Measurements from ENCODE around the gene EFCAB6.

Gene EFCAB6

GRCh38 chr22:43744700-43745410 is 67.2 kb downstream of the EFCAB6 start:
- no peak for DNase-seq

DNA sequence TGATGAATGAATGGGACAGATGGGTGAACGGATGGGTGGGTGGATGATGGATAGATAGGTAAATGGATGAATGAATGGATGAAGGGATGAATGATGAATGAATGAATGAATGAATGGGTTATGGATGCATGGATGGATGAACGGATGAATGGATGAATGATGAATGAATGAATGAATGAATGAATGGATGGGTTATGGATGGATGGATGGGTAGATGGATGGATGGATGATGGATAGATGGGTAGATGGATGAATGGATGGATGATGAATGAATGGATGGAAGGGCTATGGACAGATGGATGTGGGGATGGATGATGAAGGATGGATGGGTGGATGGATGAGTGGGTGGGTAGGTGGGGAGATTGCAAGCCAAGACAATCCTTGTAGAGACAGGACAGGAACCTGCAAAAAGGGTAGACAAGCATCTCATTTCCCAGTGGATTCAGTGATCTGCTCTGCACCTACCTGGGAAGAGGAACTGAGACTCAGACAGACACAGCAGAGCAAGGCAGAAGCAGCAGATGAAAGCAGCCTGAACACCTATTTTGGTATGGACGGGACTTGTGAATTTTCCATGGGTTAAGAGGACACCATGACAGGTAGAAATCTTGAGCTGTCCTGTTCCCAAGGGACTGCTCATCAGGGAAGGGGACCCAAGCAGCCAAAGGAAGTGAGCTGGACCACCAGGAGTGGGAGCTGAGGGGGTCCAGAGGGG is 68.0 kb downstream of the EFCAB6 start:
- DNase-seq: no peak

DNA sequence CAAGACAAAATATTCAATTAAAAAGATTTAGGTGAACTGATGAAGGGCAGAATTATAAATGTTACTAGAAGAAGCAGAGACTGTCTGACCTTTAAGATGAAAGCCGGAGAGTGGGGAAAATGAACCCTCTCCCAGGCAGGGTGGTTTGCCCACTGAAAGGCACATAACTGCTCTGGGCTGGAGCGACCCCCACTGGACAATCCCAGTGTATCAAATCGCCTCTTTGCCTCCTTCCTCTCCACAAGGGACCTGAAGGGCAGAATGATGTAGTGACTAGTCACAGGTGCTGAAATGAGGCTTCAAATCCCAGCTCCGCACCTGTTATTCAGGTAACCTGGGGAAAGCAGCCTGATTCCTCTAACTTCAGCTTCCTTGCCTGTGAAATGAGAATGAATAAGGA is 69.0 kb downstream of the EFCAB6 start:
- DNase-seq: no peak

DNA sequence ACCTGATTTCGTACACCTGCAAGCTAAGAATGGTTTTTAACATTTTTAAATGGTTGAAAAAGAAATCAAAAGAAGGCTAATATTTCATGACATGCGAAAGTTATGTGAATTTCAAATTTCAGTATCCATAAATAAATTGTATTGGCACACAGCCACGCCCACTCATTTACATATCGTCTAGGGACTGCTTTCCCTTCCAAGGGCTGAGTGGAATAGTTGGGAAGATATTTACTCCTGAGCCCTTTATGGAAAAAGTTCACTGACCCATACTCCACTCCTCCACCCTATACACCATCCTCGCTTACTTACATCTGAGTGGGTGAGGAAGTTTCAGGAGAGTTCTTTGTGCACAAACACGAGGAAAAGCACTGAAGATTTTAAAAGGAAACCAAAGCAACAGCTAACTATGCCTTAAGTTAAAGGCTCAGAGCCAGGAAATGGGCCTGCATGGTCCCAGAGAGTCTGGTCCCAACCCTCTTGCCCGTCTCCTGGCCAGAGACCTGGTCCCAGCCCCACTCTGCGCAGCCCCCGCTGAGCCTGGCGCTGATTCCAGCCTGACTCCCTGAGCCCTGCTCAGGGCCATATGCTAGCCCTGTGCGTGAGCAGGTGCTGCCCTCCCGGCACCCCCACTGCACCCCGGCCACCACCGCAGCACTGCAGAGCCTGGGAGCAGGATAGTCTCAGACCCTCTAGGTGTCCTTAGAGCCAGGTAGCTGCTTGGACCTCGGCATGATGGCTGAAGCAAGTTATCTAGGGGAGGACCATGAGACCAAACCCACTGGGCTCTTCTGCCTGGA is 69.8 kb downstream of the EFCAB6 start:
- DNase-seq: no peak

DNA sequence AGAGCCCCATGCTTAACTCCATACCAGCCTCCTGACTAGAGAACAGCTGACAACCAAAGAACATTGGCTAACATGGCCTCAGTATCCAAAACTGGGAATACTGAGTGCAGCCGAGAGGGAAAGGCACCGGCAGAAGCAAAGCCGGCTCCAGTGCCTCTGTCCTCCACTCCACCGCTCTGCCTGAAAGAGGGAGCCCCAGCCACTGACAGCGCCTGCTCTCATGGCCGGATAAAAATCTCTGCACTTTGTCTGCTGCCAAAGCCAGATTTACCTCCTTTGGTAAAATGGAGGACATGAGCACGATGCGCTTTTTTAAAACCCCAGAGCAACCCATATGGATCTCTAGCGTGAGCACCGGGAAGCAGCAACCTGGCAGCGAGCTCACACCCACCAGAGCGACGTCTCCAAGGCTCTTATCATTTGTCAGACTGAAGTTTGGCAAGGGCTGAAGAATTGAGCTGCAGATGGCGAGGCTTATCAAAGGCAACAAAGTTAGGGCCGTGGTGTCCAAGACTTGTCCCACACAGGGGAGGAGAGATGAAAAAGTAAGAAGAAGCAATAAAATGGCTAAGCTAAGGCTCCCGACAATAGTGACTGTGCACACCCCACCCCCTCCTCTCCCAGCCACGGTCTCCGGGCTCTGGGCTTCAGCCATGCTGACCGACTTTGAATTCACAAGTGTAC is 71.4 kb downstream of the EFCAB6 start:
- no peak for DNase-seq

DNA sequence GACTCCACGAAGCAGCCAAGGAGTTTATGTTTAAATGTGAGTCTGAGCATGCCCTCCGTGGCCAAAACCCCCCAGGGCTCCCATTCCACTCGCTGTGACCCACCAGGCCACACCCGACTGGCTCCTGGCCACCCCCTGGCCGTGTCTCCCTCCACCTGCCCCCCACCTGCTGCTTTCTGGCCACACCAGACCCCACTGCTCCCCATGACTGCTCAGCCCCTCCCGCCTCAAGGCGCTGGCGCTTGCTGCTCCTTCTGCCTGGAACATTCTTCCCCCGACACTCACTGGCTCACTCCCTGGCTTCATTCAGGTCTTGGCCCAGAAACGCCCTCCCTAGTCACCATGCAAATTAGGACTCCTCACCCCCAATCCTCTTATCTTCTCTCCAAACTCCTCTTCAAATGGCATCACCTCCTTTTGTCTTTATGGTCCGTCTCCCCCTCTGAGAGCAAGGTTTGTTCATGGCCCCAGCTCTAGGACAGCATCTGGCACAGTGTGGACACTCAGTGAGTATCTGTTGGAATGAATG is 72.2 kb downstream of the EFCAB6 start:
- DNase-seq: no peak

- DNase-seq: no peak
Observed at GRCh38 chr22:43737150-43737828, 74.8 kb downstream of the EFCAB6 start.

GRCh38 chr22:43736651-43737050 is 75.5 kb downstream of the EFCAB6 start:
- no peak for DNase-seq

- DNase-seq: no peak
Observed at GRCh38 chr22:43734370-43735150, 77.5 kb downstream of the EFCAB6 start.

GRCh38 chr22:43733138-43733537 is 79.0 kb downstream of the EFCAB6 start:
- no peak for DNase-seq

- no peak for DNase-seq
Observed at GRCh38 chr22:43731988-43732387, 80.1 kb downstream of the EFCAB6 start.

DNA sequence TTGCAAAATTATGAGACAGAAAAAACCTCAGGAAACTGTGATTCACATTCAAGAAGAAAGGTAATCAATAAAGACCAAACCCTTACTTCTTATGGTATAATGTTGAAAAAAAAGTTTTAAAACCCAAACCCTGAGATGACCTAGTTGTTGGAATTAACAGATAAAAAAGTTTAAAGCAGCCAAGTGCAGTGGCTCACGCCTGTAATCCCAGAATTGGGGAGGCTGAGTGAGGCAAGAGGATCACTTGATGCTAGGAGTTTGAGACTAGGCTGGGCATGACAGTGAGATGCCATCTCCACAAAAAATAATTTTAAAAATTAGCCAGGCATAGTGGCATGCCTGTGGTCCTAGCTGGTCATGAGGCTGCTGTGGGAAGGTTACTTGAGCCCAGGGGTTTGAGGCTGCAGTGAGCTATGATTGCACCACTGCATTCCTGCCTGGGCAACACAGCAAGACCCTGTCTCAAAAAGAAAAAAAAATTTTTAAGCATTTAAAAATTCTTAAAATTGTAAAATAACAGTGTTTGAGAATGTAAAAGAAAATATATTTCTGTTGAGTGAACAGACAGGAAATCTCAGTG is 85.1 kb downstream of the EFCAB6 start:
- DNase-seq: no peak

DNA sequence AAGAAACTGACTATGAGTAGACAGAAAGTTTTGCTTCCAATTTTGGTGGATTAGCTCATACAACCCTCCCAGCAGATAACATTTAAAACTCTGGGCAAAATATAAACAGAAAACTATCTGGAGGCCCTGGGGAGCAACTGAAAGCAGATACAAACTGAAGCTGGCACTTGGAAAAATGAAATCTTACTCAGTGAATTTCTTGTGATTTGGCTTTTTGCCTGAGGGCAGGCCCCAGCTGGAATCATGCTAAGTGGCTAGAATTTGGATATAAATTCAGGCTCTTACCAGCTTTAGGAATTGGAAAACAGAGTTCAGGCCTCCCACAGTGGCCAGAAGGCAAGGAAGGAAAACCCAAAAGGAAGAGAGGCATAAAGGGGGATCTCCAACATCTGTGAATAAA is 85.8 kb downstream of the EFCAB6 start:
- no peak for DNase-seq

GRCh38 chr22:43723816-43724215 is 88.3 kb downstream of the EFCAB6 start:
- DNase-seq: no peak

DNA sequence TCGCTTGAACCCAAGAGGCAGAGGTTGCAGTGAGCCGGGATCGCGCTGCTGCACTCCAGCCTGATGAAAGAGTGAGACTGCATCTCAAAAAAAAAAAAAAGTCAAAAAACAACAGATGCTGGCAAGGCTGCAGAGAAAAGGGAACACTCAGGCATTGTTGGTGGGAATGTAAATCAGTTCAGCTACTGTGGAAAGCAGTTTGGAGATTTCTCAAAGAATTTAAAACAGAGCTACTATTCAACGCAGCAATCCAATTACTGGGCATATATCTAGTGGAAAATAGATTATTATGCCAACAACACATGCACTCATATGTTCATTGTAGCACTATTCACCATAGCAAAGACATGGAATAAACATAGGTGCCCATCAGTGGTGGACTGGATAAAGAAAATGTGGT is 89.7 kb downstream of the EFCAB6 start:
- DNase-seq: no peak

- no peak for DNase-seq
Observed at GRCh38 chr22:43720716-43721115, 91.4 kb downstream of the EFCAB6 start.

- DNase-seq: no peak
Observed at GRCh38 chr22:43714104-43714503, 98.0 kb downstream of the EFCAB6 start.

- no peak for DNase-seq
Observed at GRCh38 chr22:43711681-43712080, 100.4 kb downstream of the EFCAB6 start.

GRCh38 chr22:43707648-43708047 is 104.5 kb downstream of the EFCAB6 start:
- no peak for DNase-seq

DNA sequence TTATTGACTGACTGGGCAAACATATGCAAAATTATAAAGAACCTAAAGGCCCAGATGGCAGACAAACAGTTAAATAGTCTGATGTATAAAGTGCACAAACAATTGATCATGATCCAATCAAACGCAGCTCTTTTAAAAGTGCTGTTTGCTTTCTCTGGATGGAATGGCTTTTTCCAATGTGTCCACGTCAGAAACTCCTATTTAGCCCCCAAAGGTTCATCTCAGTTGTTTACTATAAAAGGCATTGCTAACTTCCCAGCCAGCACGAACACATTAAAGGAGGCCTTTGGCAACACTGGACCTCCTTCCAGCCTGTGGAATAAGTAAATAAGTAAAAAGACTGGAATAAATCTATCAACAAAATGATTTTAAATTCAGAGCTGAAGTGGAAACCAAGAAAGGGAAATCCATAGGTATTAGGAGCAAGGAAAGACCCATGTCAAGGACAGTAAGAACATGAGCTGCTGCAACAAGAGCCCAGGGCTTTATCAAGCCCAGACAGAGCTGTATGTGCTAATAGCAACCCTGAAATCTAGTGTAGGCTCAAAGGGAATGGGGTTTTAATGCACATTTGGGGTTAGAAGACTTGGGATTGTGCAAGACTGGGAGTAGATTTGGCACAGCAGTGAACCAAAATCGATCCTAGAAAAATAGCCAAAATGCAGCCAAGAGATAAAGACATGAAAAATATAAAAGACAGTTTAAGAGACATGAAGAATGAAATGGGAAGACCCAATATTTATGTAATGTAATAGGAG is 105.4 kb downstream of the EFCAB6 start:
- DNase-seq: no peak

Measured in NCI-H2029 treated with DMSO at 0.1 percent for 48 hours (cell line).